GM12878 (cell line): ENCODE results near the gene SHROOM3. TPM values are rescaled to one million over a fixed set of nuclear protein-coding genes. Genes with fewer than 3 reads are reported as not detected.

Source experiments
- ATAC-seq: fragments of 200-7000 bp; cut with Tn5 transposase; 3 replicates; pipeline ENCODE4 v1.9.1; 2020; ENCODE audit warnings: mild to moderate bottlenecking, moderate library complexity
- BruUV-seq: library from RNA; stranded (reverse); fragments of 400-500 nt; replicated peaks from 2 replicates; lab custom pipeline; 2021; lab: Mats Ljungman, UMichigan
- CTCF ChIA-PET: fragments of 300-600 bp; sonication (Branson Sonifier 250); formaldehyde crosslinking; extraction: SDS; loops from one replicate; lab custom pipeline; 2021; ENCODE audit warnings: inconsistent platforms; lab: Yijun Ruan, JAX
- POLR2A ChIA-PET: fragments of 350-600 bp; formaldehyde crosslinking; extraction: SDS; loops from one replicate; lab custom pipeline; 2021; ENCODE audit warnings: inconsistent platforms; lab: Charles Lee
- RAD21 ChIA-PET: fragments of 300-600 bp; sonication (Branson Sonifier 250); formaldehyde crosslinking; loops from one replicate; lab custom pipeline; 2023; ENCODE audit warnings: antibody characterized with exemption; ENCODE audit not compliant: unreplicated experiment; lab: Charles Lee
- SMC1A ChIA-PET: fragments of 300-600 bp; sonication (Branson Sonifier 250); formaldehyde crosslinking; loops from one replicate; lab custom pipeline; 2023; ENCODE audit not compliant: unreplicated experiment, uncharacterized antibody; lab: Charles Lee
- DNase-seq: peaks from one replicate; pipeline ENCODE4 v3.0.0-alpha.2; 2011; ENCODE audit warnings: low read depth, low spot score
- FAIRE-seq: peaks from 3 replicates; lab custom pipeline; 2011; peaks lifted over from hg19 to GRCh38; lab: Jason Lieb, UNC
- H2AFZ ChIP-seq: 2 replicates; pipeline ENCODE4 v1.6.0; 2011; ENCODE audit warnings: low read depth, low read length, control low read depth; ENCODE audit not compliant: control insufficient read depth
- H3K27ac ChIP-seq: 2 replicates; pipeline ENCODE4 v1.5.1; 2011; ENCODE audit warnings: control low read depth; ENCODE audit not compliant: control insufficient read depth, insufficient read depth
- H3K27me3 ChIP-seq, 2 experiments: replicated peaks in 1 of 2; 2 replicates each; pipeline versions ENCODE4 v1.6.0 to v1.6.1; 2011; ENCODE audit warnings: low read length in 1 of 2; ENCODE audit not compliant: control insufficient read depth in 2 of 2, insufficient read depth in 2 of 2
- H3K36me3 ChIP-seq, 2 experiments: 2 replicates each; pipeline ENCODE4 v1.5.1; 2011; ENCODE audit warnings: low read length in 1 of 2; ENCODE audit not compliant: control insufficient read depth in 2 of 2, insufficient read depth in 2 of 2
- H3K4me1 ChIP-seq: 2 replicates; pipeline ENCODE4 v1.6.1; 2011; ENCODE audit warnings: mild to moderate bottlenecking, low read length, moderate library complexity, mixed read lengths; ENCODE audit not compliant: control insufficient read depth, insufficient read depth
- H3K4me2 ChIP-seq: 2 replicates; pipeline ENCODE4 v1.6.0; 2011; ENCODE audit warnings: control low read depth; ENCODE audit not compliant: control insufficient read depth, insufficient read depth
- H3K4me3 ChIP-seq: fragments of 200-600 bp; sonication (generic); 2 replicates; pipeline ENCODE4 v1.5.1; 2016
- H3K79me2 ChIP-seq: 2 replicates; pipeline ENCODE4 v1.6.0; 2011; ENCODE audit warnings: low read length; ENCODE audit not compliant: control insufficient read depth, insufficient read depth
- H3K9ac ChIP-seq: 2 replicates; pipeline ENCODE4 v1.8.0; 2011; ENCODE audit warnings: low read length, control low read depth, mixed read lengths; ENCODE audit not compliant: control insufficient read depth, insufficient read depth
- H3K9me3 ChIP-seq: replicated peaks from 3 replicates; pipeline ENCODE4 v1.5.1; 2011; ENCODE audit warnings: mild to moderate bottlenecking, low read length; ENCODE audit not compliant: control insufficient read depth, insufficient read depth
- H4K20me1 ChIP-seq: 2 replicates; pipeline ENCODE4 v1.6.0; 2011; ENCODE audit not compliant: control insufficient read depth, insufficient read depth
- ATF2 ChIP-seq: IDR thresholded peaks from 2 replicates; pipeline ENCODE4 v1.6.1; 2012; ENCODE audit warnings: low read length, inconsistent platforms
- ATF7 ChIP-seq: fragments of 450-650 bp; IDR thresholded peaks from 2 replicates; pipeline ENCODE4 v1.6.1; 2016; ENCODE audit warnings: low read depth, mild to moderate bottlenecking
- EGR1 ChIP-seq, 2 experiments: IDR thresholded peaks; 1 replicate in 1 of 2; 2 replicates in 1 of 2; pipeline ENCODE4 v1.6.1; 2011 to 2012; ENCODE audit warnings: low read depth in 2 of 2, low read length in 2 of 2, borderline replicate concordance in 1 of 2, mild to moderate bottlenecking in 1 of 2, moderate library complexity in 1 of 2
- EP300 ChIP-seq, 2 experiments: fragments of 150-350 bp in 1 of 2; IDR thresholded peaks; 2 replicates each; pipeline ENCODE4 v1.6.1; 2011 to 2012; ENCODE audit warnings: low read depth in 2 of 2, low read length in 2 of 2, borderline replicate concordance in 1 of 2, improper control_type of control experiment in 1 of 2, inconsistent platforms in 1 of 2; ENCODE audit not compliant: control insufficient read depth in 1 of 2
- ESRRA ChIP-seq: IDR thresholded peaks from 2 replicates; pipeline ENCODE4 v1.6.1; 2012; ENCODE audit warnings: mild to moderate bottlenecking, low read length, improper control_type of control experiment
- HDAC2 ChIP-seq: fragments of 200-600 bp; sonication (generic); IDR thresholded peaks from 2 replicates; pipeline ENCODE4 v1.6.1; 2017
- KAT2A ChIP-seq: conservative IDR thresholded peaks from 2 replicates; pipeline ENCODE4 v1.6.1; 2011; ENCODE audit warnings: low read depth, low read length; ENCODE audit not compliant: control insufficient read depth
- MTA2 ChIP-seq: fragments of 450-650 bp; IDR thresholded peaks from 2 replicates; pipeline ENCODE4 v1.6.1; 2016; ENCODE audit warnings: low read depth, mild to moderate bottlenecking, moderate library complexity
- NBN ChIP-seq: fragments of 450-650 bp; IDR thresholded peaks from 2 replicates; pipeline ENCODE4 v1.6.1; 2016
- NRF1 ChIP-seq: conservative IDR thresholded peaks from 2 replicates; pipeline ENCODE4 v1.6.1; 2011; ENCODE audit warnings: mild to moderate bottlenecking, low read depth, low read length, improper control_type of control experiment
- PAX5 ChIP-seq: IDR thresholded peaks from 2 replicates; pipeline ENCODE4 v1.6.1; 2011; ENCODE audit warnings: low read depth, low read length, borderline replicate concordance
- PAX8 ChIP-seq: fragments of 450-650 bp; IDR thresholded peaks from 2 replicates; pipeline ENCODE4 v1.6.1; 2017; ENCODE audit warnings: mild to moderate bottlenecking, moderate library complexity
- RFX5 ChIP-seq: IDR thresholded peaks from 2 replicates; pipeline ENCODE4 v1.6.1; 2011; ENCODE audit warnings: low read depth, low read length, improper control_type of control experiment
- SMARCA5 ChIP-seq: fragments of 450-650 bp; IDR thresholded peaks from 2 replicates; pipeline ENCODE4 v1.6.1; 2017; ENCODE audit warnings: mild to moderate bottlenecking
- SREBF2 ChIP-seq: IDR thresholded peaks from 2 replicates; pipeline ENCODE4 v1.6.1; 2012; ENCODE audit warnings: mild to moderate bottlenecking, low read length
- STAT1 ChIP-seq: fragments of 450-650 bp; conservative IDR thresholded peaks from 2 replicates; pipeline ENCODE4 v1.6.1; 2014; ENCODE audit warnings: antibody characterized with exemption, mild to moderate bottlenecking
- TARDBP ChIP-seq: IDR thresholded peaks from 2 replicates; pipeline ENCODE4 v1.6.1; 2016; ENCODE audit warnings: borderline replicate concordance
- TCF7 ChIP-seq: IDR thresholded peaks from 2 replicates; pipeline ENCODE4 v1.6.1; 2014; ENCODE audit warnings: antibody characterized with exemption, borderline replicate concordance
- ZBTB11 ChIP-seq: fragments of 450-650 bp; formaldehyde crosslinking; IDR thresholded peaks from 2 replicates; pipeline ENCODE4 v1.5.0; 2022; ENCODE audit warnings: mild to moderate bottlenecking, missing genetic modification characterization
- WGBS: methylation state at CpG from one replicate; pipeline ENCODE4 v1.1.6; 2016; ENCODE audit warnings: low lambda C conversion rate; ENCODE audit not compliant: insufficient replicate concordance, insufficient coverage; ENCODE audit errors: missing lambda C conversion rate; 5-methylcytosine and 5-hydroxymethylcytosine counted together
- in situ Hi-C: fragments of 300-500 bp; cut with MboI; formaldehyde crosslinking; loops from 9 replicates; pipeline ENCODE4 v1.14.3; 2018; ENCODE audit warnings: mixed read lengths
- intact Hi-C: fragments of 100-400 bp; cut with micrococcal nuclease; formaldehyde crosslinking; loops from one replicate; pipeline ENCODE4 v1.14.2; 2022; ENCODE audit not compliant: unreplicated experiment
- polyA plus RNA-seq, 11 experiments: library from polyadenylated mRNA; depleted of rRNA in 4 of 11; unstranded in 6 of 11; stranded (reverse) in 5 of 11; fragments of >200 nt; fragmentation: Nextera tagmentation in 4 of 11; fragmentation: Illumina TruSeq in 1 of 11; extraction: Ambion mirVana in 4 of 11; extraction: Trizol in 1 of 11; gene quantifications; 1 replicate in 1 of 11; 2 replicates in 10 of 11; pipeline versions ENCODE4 v1.2.1 to v1.2.3, GENCODE V29; 2011 to 2016; ENCODE audit warnings: inconsistent platforms in 2 of 11, missing spikeins in 2 of 11, low read depth in 1 of 11
- total RNA-seq, 4 experiments: library from RNA; depleted of rRNA in 3 of 4; stranded (reverse); fragments of >200 nt in 3 of 4; fragmentation: Illumina TruSeq in 1 of 4; extraction: Trizol in 1 of 4; gene quantifications; 2 replicates each; pipeline versions ENCODE4 v1.2.1 to v1.2.3, GENCODE V29; 2013 to 2021
- TF ChIP-seq, protein P1 (sequence below): IDR thresholded peaks from 2 replicates; pipeline ENCODE4 v1.6.1; 2011; ENCODE audit warnings: low read depth, low read length, improper control_type of control experiment, borderline replicate concordance

SHROOM3 gene
- total and polyA plus RNA-seq, 10 of the 15 experiments (the other 5 are each of a cell fraction or from before 2014, with no cell fraction given), result under 0.01 to 0.29 (median 0.08) TPM; not detected in 1

DNA sequence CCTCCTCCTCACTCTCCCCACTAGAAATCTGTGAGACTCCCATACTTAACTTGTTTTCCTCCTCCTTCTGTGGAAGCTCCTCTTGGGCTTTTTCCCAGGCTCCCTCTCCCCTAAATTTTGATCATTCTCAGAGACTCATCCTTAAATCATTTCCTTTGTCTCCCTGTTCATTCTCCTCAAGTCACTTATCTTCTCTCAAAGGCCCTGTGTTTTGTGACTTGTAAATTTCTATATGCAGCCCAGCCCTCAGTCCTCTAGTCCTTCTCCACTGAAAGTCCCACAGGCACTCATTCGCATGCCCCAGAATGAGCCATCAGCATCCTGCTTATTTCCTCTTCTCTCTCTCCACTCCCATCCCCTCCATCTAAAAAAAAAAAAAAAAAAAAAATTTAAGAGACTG lies 291.1 kb downstream of the SHROOM3 start:
- Histone ChIP-seq H3K27ac (no peak overlapping the region), H2AFZ (no peak overlapping the region), H4K20me1 (no peaks in the 10 kb centered on the region), H3K4me3 (no peak overlapping the region), H3K9me3 (no peaks in the 10 kb centered on the region), H3K79me2 (no peaks in the 10 kb centered on the region), H3K9ac (no peak overlapping the region), H3K4me1 (no peaks in the 10 kb centered on the region), H3K36me3 (no peaks in the 10 kb centered on the region), H3K27me3 (peaks cover 0 to 2% of the 10 kb centered on the region in 2 experiments; a peak in 1 of 4 replicates), H3K4me2 (no peak overlapping the region)
- DNase-seq, result no peak
- WGBS, result 91% methylated on average over 1 of the region's 1 CpG
- in situ Hi-C loops (no loop called here), intact Hi-C loops (no loop called here)
- ChIA-PET SMC1A (no interaction called here), CTCF (no interaction called here), POLR2A (interaction anchor here (0.6 kb wide), 1 partner anchor 53 kb away, joined by 4 read pairs; no protein-coding TSS in a partner anchor), RAD21 (no interaction called here)
- no peak for TF ChIP-seq STAT1
- no peak for TF ChIP-seq ATF7
- TF ChIP-seq PAX8, result no peak
- TF ChIP-seq EP300 (IDR thresholded peaks at IDR 0.05; ENCODE audit: borderline replicate concordance in 1 of 2, control insufficient read depth in 1 of 2, low read depth in 2 of 2, low read length in 2 of 2), result no peak
- TF ChIP-seq NRF1, result no peak
- no peak for TF ChIP-seq KAT2A
- TF ChIP-seq EGR1 (IDR thresholded peaks at IDR 0.05; ENCODE audit: borderline replicate concordance in 1 of 2, low read depth in 2 of 2, low read length in 2 of 2), result no peak
- TF ChIP-seq MTA2, result no peak
- TF ChIP-seq TARDBP, result no peak
- no peak for TF ChIP-seq SREBF2
- TF ChIP-seq RFX5, result no peak
- no peak for TF ChIP-seq HDAC2
- TF ChIP-seq NBN, result no peak
- no peak for TF ChIP-seq TCF7
- TF ChIP-seq ESRRA, result no peak
- no peak for TF ChIP-seq ATF2
- no peak for TF ChIP-seq ZBTB11 (CRISPR knock-in tag)
- TF ChIP-seq, protein P1, sequence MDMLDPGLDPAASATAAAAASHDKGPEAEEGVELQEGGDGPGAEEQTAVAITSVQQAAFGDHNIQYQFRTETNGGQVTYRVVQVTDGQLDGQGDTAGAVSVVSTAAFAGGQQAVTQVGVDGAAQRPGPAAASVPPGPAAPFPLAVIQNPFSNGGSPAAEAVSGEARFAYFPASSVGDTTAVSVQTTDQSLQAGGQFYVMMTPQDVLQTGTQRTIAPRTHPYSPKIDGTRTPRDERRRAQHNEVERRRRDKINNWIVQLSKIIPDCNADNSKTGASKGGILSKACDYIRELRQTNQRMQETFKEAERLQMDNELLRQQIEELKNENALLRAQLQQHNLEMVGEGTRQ, result no peak
- no peak for TF ChIP-seq PAX5
- no peak for TF ChIP-seq SMARCA5
- BruUV-seq, result no TSS peak
- ATAC-seq, result no peak
- FAIRE-seq, result no peak
